ENCODE measurements around the gene PDIK1L. TPM values are rescaled to one million over a fixed set of nuclear protein-coding genes. Genes with fewer than 3 reads are reported as not detected.
A peak's percentile ranks its signal among the peaks of the same experiment; 100 is the strongest.

The PDIK1L gene
- polyA plus RNA-seq, 3 donors = 1.2 to 2.5 (median 2.3) TPM

DNA sequence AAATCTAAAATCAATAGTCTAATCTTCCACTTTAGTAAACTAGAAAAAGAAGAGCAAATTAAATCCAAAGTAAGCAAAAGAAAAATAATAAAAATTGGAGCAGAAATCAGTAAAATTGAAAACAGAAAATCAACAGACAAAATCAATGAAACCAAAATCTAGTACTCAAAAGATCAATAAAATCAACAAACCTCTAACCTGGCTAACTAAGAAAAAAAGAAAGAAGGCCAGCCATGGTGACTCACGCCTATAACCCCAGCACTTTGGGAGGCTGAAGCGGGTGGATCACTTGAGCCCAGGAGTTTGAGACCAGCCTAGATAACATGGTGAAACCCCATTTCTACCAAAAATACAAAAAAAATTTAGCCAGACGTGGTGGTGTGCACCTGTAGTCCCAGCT is 22.8 kb downstream of the PDIK1L start:
- TF ChIP-seq, protein P1, sequence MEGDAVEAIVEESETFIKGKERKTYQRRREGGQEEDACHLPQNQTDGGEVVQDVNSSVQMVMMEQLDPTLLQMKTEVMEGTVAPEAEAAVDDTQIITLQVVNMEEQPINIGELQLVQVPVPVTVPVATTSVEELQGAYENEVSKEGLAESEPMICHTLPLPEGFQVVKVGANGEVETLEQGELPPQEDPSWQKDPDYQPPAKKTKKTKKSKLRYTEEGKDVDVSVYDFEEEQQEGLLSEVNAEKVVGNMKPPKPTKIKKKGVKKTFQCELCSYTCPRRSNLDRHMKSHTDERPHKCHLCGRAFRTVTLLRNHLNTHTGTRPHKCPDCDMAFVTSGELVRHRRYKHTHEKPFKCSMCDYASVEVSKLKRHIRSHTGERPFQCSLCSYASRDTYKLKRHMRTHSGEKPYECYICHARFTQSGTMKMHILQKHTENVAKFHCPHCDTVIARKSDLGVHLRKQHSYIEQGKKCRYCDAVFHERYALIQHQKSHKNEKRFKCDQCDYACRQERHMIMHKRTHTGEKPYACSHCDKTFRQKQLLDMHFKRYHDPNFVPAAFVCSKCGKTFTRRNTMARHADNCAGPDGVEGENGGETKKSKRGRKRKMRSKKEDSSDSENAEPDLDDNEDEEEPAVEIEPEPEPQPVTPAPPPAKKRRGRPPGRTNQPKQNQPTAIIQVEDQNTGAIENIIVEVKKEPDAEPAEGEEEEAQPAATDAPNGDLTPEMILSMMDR (IDR thresholded peaks at IDR 0.05) = no peak
- H3K4me3 Mint-ChIP-seq = no peak overlapping the region

DNA sequence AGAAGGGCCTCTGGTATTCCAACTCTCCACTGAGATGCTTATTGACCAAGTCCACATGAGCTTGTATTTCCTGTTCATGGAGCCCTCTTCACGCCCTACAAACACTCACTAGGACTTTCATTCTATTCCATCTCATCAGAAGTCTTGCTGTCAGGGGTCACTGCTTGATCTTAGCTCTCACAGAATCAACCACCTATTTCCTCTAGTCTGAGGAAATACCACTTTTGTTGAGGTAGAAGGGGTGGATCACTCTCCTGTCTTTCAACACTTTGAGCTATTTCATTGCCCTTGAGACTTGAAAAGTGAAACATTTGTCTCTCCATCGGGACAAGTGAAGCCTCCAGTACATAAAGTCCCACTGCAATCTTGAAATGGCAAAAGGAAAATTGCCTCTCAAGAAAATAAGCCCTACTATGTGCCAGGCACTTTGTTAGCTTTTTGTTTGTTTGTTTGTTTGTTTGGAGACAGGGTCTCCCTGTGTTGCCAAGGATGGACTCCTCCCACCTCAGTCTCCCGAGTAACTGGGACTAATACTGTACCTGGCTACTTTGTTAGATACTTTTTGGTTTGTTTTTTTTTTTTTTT is 27.4 kb downstream of the PDIK1L start:
- WGBS (ENCODE audit: insufficient coverage) = no CpG with 5 or more reads among the region's 3 CpGs
- Histone ChIP-seq H3K4me3 (replicated peaks in 1 of 3; ENCODE audit: low read depth in 2 of 3, low read length in 3 of 3) (no peak overlapping the region), H3K4me1 (ENCODE audit: control insufficient read depth in 1 of 2, insufficient read depth in 2 of 2, low read length in 2 of 2) (peaks cover 9 to 13% of the 10 kb centered on the region in 2 donors), H3K36me3 (replicated peaks in 1 of 2; ENCODE audit: control insufficient read depth in 1 of 2, insufficient read depth in 2 of 2, low read length in 2 of 2) (no peaks in the 10 kb centered on the region), H3K27ac (ENCODE audit: low read depth in 1 of 2, low read length in 2 of 2) (no peak overlapping the region), H3K79me2 (ENCODE audit: insufficient read depth, low read length) (no peaks in the 10 kb centered on the region), H3K27me3 (ENCODE audit: control insufficient read depth in 2 of 2, insufficient read depth in 2 of 2, low read length in 2 of 2) (no peaks in the 10 kb centered on the region), H3K9ac (ENCODE audit: insufficient read depth, low read length, poor library complexity, severe bottlenecking) (no peak overlapping the region), H3K4me2 (replicated peaks; ENCODE audit: extremely low read depth, low read length, poor library complexity, severe bottlenecking) (no peak overlapping the region), H3K9me3 (replicated peaks in 1 of 2; ENCODE audit: control insufficient read depth in 1 of 2, insufficient read depth in 1 of 2, low read length in 2 of 2) (no peaks in the 10 kb centered on the region), H2AFZ (ENCODE audit: insufficient read depth, low read depth, low read length, poor library complexity, severe bottlenecking) (peak overlapping the region; percentile 54), H4K20me1 (ENCODE audit: insufficient read depth, low read length) (no peaks in the 10 kb centered on the region)
- no peak overlapping the region for H3K4me3 Mint-ChIP-seq
- peak overlapping the region in 1 of 7 donors; percentile 15 for H3K27ac Mint-ChIP-seq
- H3K36me3 Mint-ChIP-seq = no peaks in the 10 kb centered on the region
- no peak for DNase-seq
- peaks cover 0 to 2% (median 0%) of the 10 kb centered on the region in 7 donors for H3K9me3 Mint-ChIP-seq
- intact Hi-C loops (cut with micrococcal nuclease) = no loop called here
- peaks cover 10% of the 10 kb centered on the region for H3K4me1 Mint-ChIP-seq
- peaks cover 0 to 1% (median 0%) of the 10 kb centered on the region in 3 donors for H3K27me3 Mint-ChIP-seq (ENCODE audit: low read depth in 3 of 3)
- TF ChIP-seq, protein P1 (IDR thresholded peaks at IDR 0.05) = no peak

More for the DNA sequence above, 22.8 kb downstream of the PDIK1L start:
- Histone ChIP-seq H3K27me3 (ENCODE audit: control insufficient read depth in 2 of 2, insufficient read depth in 2 of 2, low read length in 2 of 2) (no peaks in the 10 kb centered on the region), H3K9me3 (replicated peaks in 1 of 2; ENCODE audit: control insufficient read depth in 1 of 2, insufficient read depth in 1 of 2, low read length in 2 of 2) (no peaks in the 10 kb centered on the region), H3K79me2 (ENCODE audit: insufficient read depth, low read length) (no peaks in the 10 kb centered on the region), H3K4me1 (ENCODE audit: control insufficient read depth in 1 of 2, insufficient read depth in 2 of 2, low read length in 2 of 2) (no peaks in the 10 kb centered on the region), H3K9ac (ENCODE audit: insufficient read depth, low read length, poor library complexity, severe bottlenecking) (no peak overlapping the region), H3K27ac (ENCODE audit: low read depth in 1 of 2, low read length in 2 of 2) (no peak overlapping the region), H4K20me1 (ENCODE audit: insufficient read depth, low read length) (no peaks in the 10 kb centered on the region), H2AFZ (ENCODE audit: insufficient read depth, low read depth, low read length, poor library complexity, severe bottlenecking) (no peak overlapping the region), H3K4me2 (replicated peaks; ENCODE audit: extremely low read depth, low read length, poor library complexity, severe bottlenecking) (no peak overlapping the region), H3K36me3 (replicated peaks in 1 of 2; ENCODE audit: control insufficient read depth in 1 of 2, insufficient read depth in 2 of 2, low read length in 2 of 2) (no peaks in the 10 kb centered on the region), H3K4me3 (replicated peaks in 1 of 3; ENCODE audit: low read depth in 2 of 3, low read length in 3 of 3) (no peak overlapping the region)
- no CpG with 5 or more reads among the region's 3 CpGs for WGBS (ENCODE audit: insufficient coverage)
- Mint-ChIP-seq H3K27me3 (ENCODE audit: low read depth in 3 of 3) (peaks cover 0 to 3% (median 2%) of the 10 kb centered on the region in 3 donors), H3K27ac (no peak overlapping the region), H3K36me3 (no peaks in the 10 kb centered on the region), H3K9me3 (peaks cover 0 to 2% (median 0%) of the 10 kb centered on the region in 7 donors), H3K4me1 (peaks cover 2% of the 10 kb centered on the region)
- intact Hi-C loops (cut with micrococcal nuclease) = no loop called here
- no peak for DNase-seq

Measured in CD14-positive monocyte (primary cell).